HG02678 (cell line): ENCODE data around the gene RBMXL3.

Source experiments
- ATAC-seq: cut with Tn5 transposase; IDR thresholded peaks from one replicate; pipeline ENCODE4 v1.9.1; 2021; ENCODE audit warnings: mild to moderate bottlenecking, moderate library complexity; ENCODE audit not compliant: unreplicated experiment

RBMXL3 gene

GRCh38 chrX:115233497-115234455 lies 44.6 kb downstream of the RBMXL3 start, which contains the start of gene LRCH2:
TSS of gene LRCH2 (minus strand) at chrX:115234096. CDS start at chrX:115234041, 55 bp downstream.
- ATAC-seq: no peak

DNA sequence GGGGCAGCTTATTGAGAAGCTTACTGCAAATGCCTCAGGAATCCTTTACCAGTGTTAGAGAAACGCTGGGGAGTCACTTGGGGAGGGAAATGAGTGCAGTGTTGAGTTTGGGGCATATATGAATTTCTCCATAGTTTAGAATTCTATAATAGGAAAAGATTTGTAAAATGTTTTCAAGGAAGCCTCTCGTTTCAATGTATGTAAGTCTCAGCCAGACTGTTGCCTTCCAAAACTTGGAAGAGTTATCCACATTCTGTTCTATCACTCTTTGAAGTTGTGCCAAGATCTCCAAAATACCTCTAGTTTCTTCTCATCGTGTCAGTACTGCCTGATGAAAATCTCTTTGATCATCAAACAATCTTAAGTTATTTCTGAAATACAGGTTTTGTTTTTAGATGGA lies 45.3 kb downstream of the RBMXL3 start:
- ATAC-seq: no peak

- no peak for ATAC-seq
Observed at GRCh38 chrX:115236560-115236959, 47.4 kb downstream of the RBMXL3 start.

GRCh38 chrX:115237056-115237455 lies 47.8 kb downstream of the RBMXL3 start:
- no peak for ATAC-seq
